Adrenal gland (tissue), 12 donors: Measurements from ENCODE around the gene TENM4. TPM values are rescaled to one million over a fixed set of nuclear protein-coding genes. Genes with fewer than 3 reads are reported as not detected.

Source experiments
- DNase-seq, 7 donors: peaks; one replicate each; pipeline ENCODE4 v3.0.0-alpha.2; 2019 to 2020
- H3K27ac ChIP-seq, 5 donors: fragments of 200-600 bp; sonication (generic) in 4 of 5; 1 replicate in 3 of 5; 2 replicates in 2 of 5; pipeline versions ENCODE4 v1.5.1 to v1.8.0; 2016 to 2020; ENCODE audit warnings: mild to moderate bottlenecking in 1 of 5
- H3K27me3 ChIP-seq: fragments of 200-600 bp; 2 replicates; pipeline ENCODE4 v1.8.0; 2021
- H3K36me3 ChIP-seq, 2 donors: fragments of 200-600 bp; replicated peaks in 1 of 2; 1 replicate in 1 of 2; 2 replicates in 1 of 2; pipeline versions ENCODE4 v1.5.1 to v1.8.0; 2018 to 2022
- H3K4me1 ChIP-seq, 2 donors: fragments of 200-600 bp; replicated peaks in 1 of 2; 1 replicate in 1 of 2; 2 replicates in 1 of 2; pipeline versions ENCODE4 v1.5.1 to v1.8.0; 2018 to 2021
- H3K4me3 ChIP-seq, 4 donors: fragments of 200-600 bp; sonication (generic) in 3 of 4; one replicate each; pipeline ENCODE4 v1.5.1; 2016 to 2018
- H3K9me3 ChIP-seq, 3 donors: fragments of 200-600 bp; sonication (generic) in 1 of 3; replicated peaks in 1 of 3; 1 replicate in 2 of 3; 2 replicates in 1 of 3; pipeline versions ENCODE4 v1.5.1 to v1.8.0; 2016 to 2021
- CTCF ChIP-seq, 6 experiments: fragments of 450-650 bp in 4 of 6; fragments of 200-600 bp in 2 of 6; sonication (generic) in 1 of 6; IDR thresholded peaks; 1 replicate in 5 of 6; 2 replicates in 1 of 6; pipeline versions ENCODE4 v1.5.1 to v1.8.0; 2016 to 2021; ENCODE audit warnings: antibody characterized with exemption in 6 of 6, mild to moderate bottlenecking in 2 of 6, moderate library complexity in 1 of 6
- POLR2A ChIP-seq, 2 donors: fragments of 450-650 bp; IDR thresholded peaks; one replicate each; pipeline ENCODE4 v1.6.1; 2017; ENCODE audit warnings: antibody characterized with exemption in 2 of 2, mild to moderate bottlenecking in 2 of 2, moderate library complexity in 1 of 2
- WGBS, 4 donors: extraction: QIAGEN DNeasy Blood & Tissue Kit in 2 of 4; methylation state at CpG; one replicate each; pipeline versions ENCODE4 v1.1.5 to v1.1.7; 2013 to 2017; 5-methylcytosine and 5-hydroxymethylcytosine counted together
- intact Hi-C, 2 donors: fragments of 100-400 bp; cut with DNase I; formaldehyde crosslinking; loops; one replicate each; pipeline versions ENCODE4 v1.14.1 to v1.15.0; 2022 to 2023
- polyA plus RNA-seq, 3 donors: library from polyadenylated mRNA; stranded (reverse); fragments of 200-250 nt in 2 of 3; fragments of 350-450 nt in 1 of 3; fragmentation: Illumina TruSeq in 1 of 3; extraction: RNeasy Lipid Tissue Mini Kit (QIAGEN cat#74804) in 1 of 3; gene quantifications; one replicate each; pipeline ENCODE4 v1.2.3, GENCODE V29; 2013 to 2014
- total RNA-seq, 9 donors: library from RNA; depleted of rRNA in 4 of 9; stranded (reverse); fragments of >200 nt in 4 of 9; fragments of 120-200 nt in 1 of 9; fragmentation: NEBNext Ultra II Directional in 1 of 9; extraction: Animal tissue kit (Norgen Biotek cat#: 25700) in 1 of 9; gene quantifications; one replicate each; pipeline versions ENCODE4 v1.1.0 to v1.2.4, GENCODE V29; 2013 to 2023
- donor health status: healthy with polysubstance abuse.
- donor health status: Bipolar disorder and iron deficiency.
- donor health status: DM: yes; HTN: yes; CAD: no.
- donor health status: DM: no; HTN: no; CAD: no.
- donor health status: DM: no; HTN: no; CAD: no.
- donor health status: DM: yes; HTN: yes; CAD: no.

Gene TENM4
- total and polyA plus RNA-seq, 12 donors = 0.74 to 24.9 (median 6.7) TPM

DNA sequence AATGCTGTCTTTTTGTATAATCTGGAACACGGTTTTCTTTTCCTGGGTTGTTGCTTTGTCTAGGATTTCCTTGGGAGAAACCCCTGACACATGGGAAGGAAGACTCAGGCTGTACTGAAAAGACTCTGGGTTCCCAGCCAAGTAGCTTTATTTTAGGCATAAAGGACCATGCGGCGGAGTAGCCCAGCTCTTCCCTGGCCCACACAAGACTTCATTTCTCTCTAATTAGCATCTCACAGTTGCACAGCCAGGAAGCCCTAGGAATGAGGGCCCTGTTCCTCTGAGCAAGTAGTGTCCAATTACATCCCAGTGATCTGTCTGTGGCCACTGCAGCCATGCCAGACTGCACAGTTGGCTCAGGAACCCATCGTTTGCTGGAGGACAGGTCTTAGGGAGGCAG, 319.5 kb downstream of the TENM4 start:
- WGBS, 4 donors = 56 to 70% (median 62%) methylated on average over 3 to 4 of the region's 4 CpGs
- Histone ChIP-seq H3K36me3 (no peaks in the 10 kb centered on the region), H3K4me3 (no peak overlapping the region), H3K27ac (no peak overlapping the region), H3K9me3 (no peaks in the 10 kb centered on the region), H3K27me3 (no peaks in the 10 kb centered on the region), H3K4me1 (no peaks in the 10 kb centered on the region)
- intact Hi-C loops = no loop called here
- TF ChIP-seq POLR2A (IDR thresholded peaks at IDR 0.05) (no peak), CTCF (IDR thresholded peaks at IDR 0.05) (no peak)
- no peak for DNase-seq

DNA sequence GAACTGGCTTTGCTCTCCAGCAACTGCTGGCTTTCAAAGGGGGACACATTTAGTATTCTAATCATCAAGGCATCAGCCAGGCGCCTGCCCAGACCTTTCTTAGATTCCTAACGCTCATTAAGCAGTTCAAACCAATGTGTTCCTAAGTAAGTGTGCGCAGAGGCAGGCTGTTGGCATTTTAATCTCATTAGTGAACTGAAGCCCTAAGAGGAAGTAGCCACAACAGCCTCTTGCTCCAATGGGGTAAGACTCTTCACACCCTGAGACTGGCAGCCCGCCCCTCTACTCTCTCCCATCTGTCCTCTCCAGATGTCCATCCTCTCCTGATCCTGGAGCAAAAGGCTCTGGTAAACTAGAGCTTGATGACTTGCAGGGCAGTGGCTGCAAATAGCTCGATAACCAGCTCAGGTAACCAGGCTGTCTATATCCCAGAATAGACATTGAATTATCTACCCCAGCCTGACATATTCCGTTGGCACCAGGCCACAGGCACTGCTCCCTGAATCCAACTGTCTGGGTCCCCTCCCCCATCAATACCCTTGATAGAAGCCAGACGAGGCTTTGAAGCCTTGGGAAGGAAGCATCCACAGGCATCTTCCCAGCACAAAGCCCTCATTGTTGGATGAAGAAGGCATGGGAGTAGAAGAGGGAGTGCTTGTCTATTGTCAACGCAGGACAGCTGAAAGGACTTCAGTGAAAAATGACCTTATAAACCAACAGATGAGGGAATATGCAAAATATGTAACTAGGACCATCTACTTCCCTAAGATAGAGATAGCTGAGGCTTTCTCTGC, 321.1 kb downstream of the TENM4 start:
- 62 to 78% (median 64%) methylated on average over 8 of the region's 8 CpGs for WGBS, 4 donors
- Histone ChIP-seq H3K27me3 (no peaks in the 10 kb centered on the region), H3K4me1 (no peaks in the 10 kb centered on the region), H3K9me3 (no peaks in the 10 kb centered on the region), H3K4me3 (no peak overlapping the region), H3K27ac (no peak overlapping the region), H3K36me3 (no peaks in the 10 kb centered on the region)
- TF ChIP-seq CTCF (IDR thresholded peaks at IDR 0.05) (no peak), POLR2A (IDR thresholded peaks at IDR 0.05) (no peak)
- intact Hi-C loops = no loop called here
- DNase-seq = no peak

DNA sequence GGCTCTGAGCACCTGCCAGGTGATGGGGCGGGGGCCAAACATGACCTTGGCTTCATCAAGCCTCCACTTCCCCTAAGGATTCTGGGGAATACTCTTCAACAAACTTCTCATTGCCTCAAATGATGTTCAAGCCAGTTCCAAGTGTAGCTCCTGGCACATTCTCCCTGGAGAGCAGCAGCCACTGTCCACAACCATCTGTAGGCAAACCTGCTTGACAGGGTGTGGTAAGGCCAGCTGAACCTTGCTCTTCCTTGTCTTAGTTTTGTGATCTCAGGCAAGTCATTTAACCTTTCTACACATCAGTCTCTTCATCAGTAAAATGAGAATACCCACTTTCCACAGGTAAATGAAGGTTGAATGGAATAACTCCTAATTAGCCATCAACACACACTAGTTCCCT, 323.3 kb downstream of the TENM4 start:
- no peak for TF ChIP-seq POLR2A (IDR thresholded peaks at IDR 0.05)
- intact Hi-C loops = no loop called here
- 84 to 100% (median 96%) methylated on average over 1 of the region's 1 CpG; no CpG with 5 or more reads in 1 of the 4 donors for WGBS, 4 donors

GRCh38 chr11:79116600-79116999, 324.2 kb downstream of the TENM4 start:
- no peaks in the 10 kb centered on the region for H3K4me1 ChIP-seq
- no peak for TF ChIP-seq POLR2A (IDR thresholded peaks at IDR 0.05)
- TF ChIP-seq CTCF (IDR thresholded peaks at IDR 0.05) = no peak
- WGBS, 4 donors = 91 to 96% (median 94%) methylated on average over 2 of the region's 2 CpGs
- H3K27me3 ChIP-seq = no peaks in the 10 kb centered on the region
- H3K4me3 ChIP-seq = no peak overlapping the region
- intact Hi-C loops = no loop called here
- no peak for DNase-seq
- no peaks in the 10 kb centered on the region for H3K9me3 ChIP-seq
- no peak overlapping the region for H3K27ac ChIP-seq
- no peaks in the 10 kb centered on the region for H3K36me3 ChIP-seq

More for the DNA sequence above, 323.3 kb downstream of the TENM4 start:
- H3K27ac ChIP-seq = no peak overlapping the region
- H3K4me1 ChIP-seq = no peaks in the 10 kb centered on the region
- no peaks in the 10 kb centered on the region for H3K9me3 ChIP-seq
- H3K4me3 ChIP-seq = no peak overlapping the region
- DNase-seq = no peak
- H3K36me3 ChIP-seq = no peaks in the 10 kb centered on the region
- no peaks in the 10 kb centered on the region for H3K27me3 ChIP-seq
